BLaER1 treated with 17β-estradiol and CSF1 and Interleukin-3, amounts not matched to agents 10 nM and 100 nM (cell line): ENCODE measurements around the gene FAAH.
A peak's percentile ranks its signal among the peaks of the same experiment; 100 is the strongest.

ENCODE experiments used
- H3K27ac ChIP-seq, 11 experiments: shearing (Covaris generic); formaldehyde crosslinking; 2 replicates each; pipeline ENCODE4 v1.8.1; 2022
- H3K27me3 ChIP-seq, 11 experiments: shearing (Covaris generic); formaldehyde crosslinking; 2 replicates each; pipeline ENCODE4 v1.8.1; 2022
- H3K36me3 ChIP-seq, 11 experiments: shearing (Covaris generic); formaldehyde crosslinking; 2 replicates each; pipeline ENCODE4 v1.8.1; 2022
- H3K4me1 ChIP-seq, 10 experiments: shearing (Covaris generic); formaldehyde crosslinking; 2 replicates each; pipeline ENCODE4 v1.8.1; 2022
- H3K4me2 ChIP-seq, 11 experiments: shearing (Covaris generic); formaldehyde crosslinking; 2 replicates each; pipeline ENCODE4 v1.8.1; 2022
- H3K4me3 ChIP-seq, 10 experiments: shearing (Covaris generic); formaldehyde crosslinking; 2 replicates each; pipeline ENCODE4 v1.8.1; 2022
- H3K9ac ChIP-seq, 11 experiments: shearing (Covaris generic); formaldehyde crosslinking; 2 replicates each; pipeline ENCODE4 v1.8.1; 2022
- H3K9me3 ChIP-seq, 11 experiments: shearing (Covaris generic); formaldehyde crosslinking; replicated peaks in 1 of 11; 2 replicates each; pipeline ENCODE4 v1.8.1; 2022
- H4K20me1 ChIP-seq, 11 experiments: shearing (Covaris generic); formaldehyde crosslinking; 2 replicates each; pipeline ENCODE4 v1.8.1; 2022
- Cebpa-rat ChIP-seq, 11 experiments: shearing (Covaris generic); IDR thresholded peaks; 2 replicates each; pipeline ENCODE4 v1.8.1; 2022

FAAH gene

GRCh38 chr1:46393510-46393909 lies 607 bp upstream of the FAAH start:
- H3K27ac ChIP-seq = peak overlapping the region in 1 of 11 experiments; percentile 82; a peak in 2 of 22 replicates
- peak overlapping the region; percentile 88 to 99 (median 96); a peak in 21 of 22 replicates for H3K4me2 ChIP-seq
- H3K4me3 ChIP-seq = peak overlapping the region; percentile 55 to 82 (median 74); a peak in 18 of 20 replicates

GRCh38 chr1:46394872-46395465 lies 852 bp downstream of the FAAH start:
- Histone ChIP-seq H3K9ac (peak overlapping the region; percentile 74 to 87 (median 83)), H3K27ac (peak overlapping the region in 9 of 11 experiments; percentile 69 to 85 (median 82); a peak in 14 of 22 replicates), H3K27me3 (peaks cover 0 to 21% (median 0%) of the 10 kb centered on the region in 11 experiments; a peak in 6 of 22 replicates), H3K4me2 (peak overlapping the region; percentile 88 to 99 (median 96)), H3K4me1 (peaks cover 18 to 63% (median 47%) of the 10 kb centered on the region in 10 experiments; a peak in 19 of 20 replicates), H3K36me3 (peaks cover 0 to 9% (median 0%) of the 10 kb centered on the region in 11 experiments; a peak in 6 of 22 replicates), H3K4me3 (peak overlapping the region; percentile 55 to 82 (median 74)), H4K20me1 (peaks cover 0 to 11% (median 0%) of the 10 kb centered on the region in 11 experiments; a peak in 3 of 22 replicates), H3K9me3 (peaks cover 14 to 31% (median 18%) of the 10 kb centered on the region in 11 experiments)
- no peak for TF ChIP-seq Cebpa-rat (IDR thresholded peaks at IDR 0.05)

More at GRCh38 chr1:46393510-46393909, 607 bp upstream of the FAAH start:
- peaks cover 8 to 48% (median 33%) of the 10 kb centered on the region in 10 experiments; a peak in 19 of 20 replicates for H3K4me1 ChIP-seq
- H3K9me3 ChIP-seq = peaks cover 14 to 31% (median 18%) of the 10 kb centered on the region in 11 experiments
- peak overlapping the region in 5 of 11 experiments; percentile 77 to 87 (median 85); a peak in 6 of 22 replicates for H3K9ac ChIP-seq
- H3K27me3 ChIP-seq = peaks cover 0 to 17% (median 0%) of the 10 kb centered on the region in 11 experiments; a peak in 6 of 22 replicates
- no peak for TF ChIP-seq Cebpa-rat (IDR thresholded peaks at IDR 0.05)
- peaks cover 0 to 11% (median 0%) of the 10 kb centered on the region in 11 experiments; a peak in 3 of 22 replicates for H4K20me1 ChIP-seq
- peaks cover 0 to 9% (median 0%) of the 10 kb centered on the region in 11 experiments; a peak in 6 of 22 replicates for H3K36me3 ChIP-seq

- peaks cover 0 to 21% (median 0%) of the 10 kb centered on the region in 11 experiments; a peak in 6 of 22 replicates for H3K27me3 ChIP-seq
- H3K4me2 ChIP-seq = peak overlapping the region in 7 of 11 experiments; percentile 10 to 97 (median 92); a peak in 10 of 22 replicates
- peaks cover 14 to 25% (median 18%) of the 10 kb centered on the region in 11 experiments for H3K9me3 ChIP-seq
- peaks cover 27 to 77% (median 61%) of the 10 kb centered on the region in 10 experiments for H3K4me1 ChIP-seq
- no peak overlapping the region; a peak in 1 of 22 replicates for H3K9ac ChIP-seq
- H3K36me3 ChIP-seq = peaks cover 0 to 9% (median 0%) of the 10 kb centered on the region in 11 experiments; a peak in 6 of 22 replicates
- H3K4me3 ChIP-seq = no peak overlapping the region
- no peak overlapping the region for H3K27ac ChIP-seq
- no peak for TF ChIP-seq Cebpa-rat (IDR thresholded peaks at IDR 0.05)
- H4K20me1 ChIP-seq = peaks cover 0 to 16% (median 0%) of the 10 kb centered on the region in 11 experiments; a peak in 3 of 22 replicates
Measured at GRCh38 chr1:46396441-46397398, 2.6 kb downstream of the FAAH start.

- Histone ChIP-seq H3K4me3 (peak overlapping the region in 2 of 10 experiments; percentile 30 to 35; a peak in 3 of 20 replicates), H3K4me2 (peak overlapping the region; percentile 18 to 95 (median 63); a peak in 21 of 22 replicates), H3K9me3 (no peaks in the 10 kb centered on the region), H3K27ac (peak overlapping the region in 5 of 11 experiments; percentile 2 to 36 (median 12); a peak in 5 of 22 replicates), H3K36me3 (peaks cover 0 to 13% (median 0%) of the 10 kb centered on the region in 11 experiments; a peak in 5 of 22 replicates), H3K4me1 (peaks cover 37 to 90% (median 77%) of the 10 kb centered on the region in 10 experiments), H4K20me1 (peaks cover 0 to 24% (median 0%) of the 10 kb centered on the region in 11 experiments; a peak in 3 of 22 replicates), H3K27me3 (peaks cover 0 to 15% (median 0%) of the 10 kb centered on the region in 11 experiments; a peak in 5 of 22 replicates), H3K9ac (peak overlapping the region in 6 of 11 experiments; percentile 4 to 47 (median 14); a peak in 6 of 22 replicates)
- no peak for TF ChIP-seq Cebpa-rat (IDR thresholded peaks at IDR 0.05)
Measured at GRCh38 chr1:46399307-46399706, 5.2 kb downstream of the FAAH start.

- Histone ChIP-seq H3K4me1 (peaks cover 39 to 88% (median 75%) of the 10 kb centered on the region in 10 experiments), H3K27me3 (peaks cover 0 to 7% (median 0%) of the 10 kb centered on the region in 11 experiments; a peak in 2 of 22 replicates), H3K4me2 (peak overlapping the region in 9 of 11 experiments; percentile 48 to 95 (median 78); a peak in 18 of 22 replicates), H3K27ac (peak overlapping the region in 3 of 11 experiments; percentile 12 to 38 (median 17); a peak in 5 of 22 replicates), H3K36me3 (peaks cover 0 to 18% (median under 1%) of the 10 kb centered on the region in 11 experiments; a peak in 7 of 22 replicates), H3K4me3 (no peak overlapping the region; a peak in 1 of 20 replicates), H3K9me3 (no peaks in the 10 kb centered on the region), H4K20me1 (peaks cover 0 to 20% (median 0%) of the 10 kb centered on the region in 11 experiments; a peak in 3 of 22 replicates), H3K9ac (peak overlapping the region in 3 of 11 experiments; percentile 16 to 37 (median 28); a peak in 2 of 22 replicates)
- no peak for TF ChIP-seq Cebpa-rat (IDR thresholded peaks at IDR 0.05)
Measured at GRCh38 chr1:46400421-46400820, 6.3 kb downstream of the FAAH start.

GRCh38 chr1:46401154-46401913 lies 7.2 kb downstream of the FAAH start:
- H3K9me3 ChIP-seq = no peaks in the 10 kb centered on the region

More at GRCh38 chr1:46401154-46401913, 7.2 kb downstream of the FAAH start:
- Histone ChIP-seq H3K4me2 (peak overlapping the region; percentile 29 to 84 (median 65)), H3K27ac (peak overlapping the region in 7 of 11 experiments; percentile 0 to 51 (median 6); a peak in 5 of 22 replicates), H3K4me3 (no peak overlapping the region), H3K27me3 (peaks cover 0 to 7% (median 0%) of the 10 kb centered on the region in 11 experiments; a peak in 1 of 22 replicates), H3K36me3 (peaks cover 0 to 26% (median 5%) of the 10 kb centered on the region in 11 experiments; a peak in 7 of 22 replicates), H3K4me1 (peaks cover 47 to 82% (median 69%) of the 10 kb centered on the region in 10 experiments), H4K20me1 (peaks cover 0 to 20% (median 0%) of the 10 kb centered on the region in 11 experiments; a peak in 3 of 22 replicates), H3K9ac (peak overlapping the region in 3 of 11 experiments; percentile 7 to 40 (median 29); a peak in 3 of 22 replicates)
- no peak for TF ChIP-seq Cebpa-rat (IDR thresholded peaks at IDR 0.05)
